Kidney (tissue), 14 donors: Measurements from ENCODE around the gene PIK3R3. TPM values are rescaled to one million over a fixed set of nuclear protein-coding genes. Genes with fewer than 3 reads are reported as not detected.
"Not testable (repeated sequence)": the region's sequence is repeated elsewhere in the genome, so short reads cannot be mapped to it uniquely, and the experiment has no call there.

ENCODE experiments used
- DNase-seq, 5 donors: peaks; one replicate each; pipeline ENCODE4 v3.0.0-alpha.2; 2013 to 2020
- FAIRE-seq: peaks from 2 replicates; lab custom pipeline; 2012; peaks lifted over from hg19 to GRCh38; lab: Jason Lieb, UNC
- H3K27ac ChIP-seq, 2 donors: one replicate each; pipeline ENCODE4 v1.7.0; 2013; ENCODE audit warnings: low read depth in 2 of 2, low read length in 2 of 2, inconsistent platforms in 1 of 2
- H3K27me3 ChIP-seq: one replicate; pipeline ENCODE4 v1.7.1; 2013; ENCODE audit warnings: low read length, inconsistent platforms; ENCODE audit not compliant: control insufficient read depth, insufficient read depth
- H3K36me3 ChIP-seq, 3 donors: one replicate each; pipeline versions ENCODE4 v1.7.0 to v1.7.1; 2013; ENCODE audit warnings: low read length in 3 of 3, control low read depth in 1 of 3, inconsistent platforms in 1 of 3; ENCODE audit not compliant: insufficient read depth in 3 of 3, control insufficient read depth in 2 of 3
- H3K4me1 ChIP-seq, 3 donors: one replicate each; pipeline versions ENCODE4 v1.7.0 to v1.7.1; 2013; ENCODE audit warnings: low read length in 3 of 3, inconsistent platforms in 1 of 3, low read depth in 1 of 3; ENCODE audit not compliant: control insufficient read depth in 2 of 3, insufficient read depth in 2 of 3
- H3K4me3 ChIP-seq, 3 donors: one replicate each; pipeline versions ENCODE4 v1.7.0 to v1.8.1; 2013; ENCODE audit warnings: low read length in 3 of 3, control low read depth in 1 of 3, inconsistent platforms in 1 of 3
- H3K9ac ChIP-seq, 3 donors: one replicate each; pipeline versions ENCODE4 v1.7.0 to v1.7.1; 2013; ENCODE audit warnings: low read length in 3 of 3, control low read depth in 1 of 3, inconsistent platforms in 1 of 3
- H3K9me3 ChIP-seq, 3 donors: one replicate each; pipeline versions ENCODE4 v1.7.0 to v1.7.1; 2013; ENCODE audit warnings: low read length in 3 of 3, control low read depth in 1 of 3, inconsistent platforms in 1 of 3; ENCODE audit not compliant: control insufficient read depth in 2 of 3, insufficient read depth in 1 of 3
- CTCF ChIP-seq: IDR thresholded peaks from 3 replicates; pipeline ENCODE4 v1.5.1; 2012; ENCODE audit warnings: mild to moderate bottlenecking, moderate library complexity, borderline replicate concordance; ENCODE audit not compliant: insufficient read depth; ENCODE audit errors: extremely low read depth
- intact Hi-C: fragments of 100-400 bp; cut with DNase I; formaldehyde crosslinking; loops from one replicate; pipeline ENCODE4 v1.11.1; 2022
- polyA plus RNA-seq: library from polyadenylated mRNA; stranded (reverse); fragments of 350-450 nt; fragmentation: Illumina TruSeq; extraction: RNeasy Lipid Tissue Mini Kit (QIAGEN cat#74804); gene quantifications from one replicate; pipeline ENCODE4 v1.2.3, GENCODE V29; 2014; ENCODE audit warnings: low read depth, low replicate concordance; ENCODE audit not compliant: insufficient read depth
- total RNA-seq: library from RNA; stranded (reverse); fragmentation: NEBNext Ultra II Directional; extraction: Animal tissue kit (Norgen Biotek cat#: 25700); gene quantifications from one replicate; pipeline ENCODE4 v1.2.1, GENCODE V29; 2021
- donor health status: control.
- donor health status: control.
- donor health status: control.
- donor health status: control.
- donor health status: control.
- donor health status: DM: yes; HTN: yes; CAD: no.
- donor health status: Normal renal cell carcinoma (clear cell type).

The PIK3R3 gene
- total and polyA plus RNA-seq, 2 donors from 2014 or later = 9.7 to 44.2 TPM

GRCh38 chr1:46061146-46061545 is 71.3 kb downstream of the PIK3R3 start:
- H3K27ac ChIP-seq = no peak overlapping the region
- H3K4me1 ChIP-seq = peaks cover 0 to 12% (median 3%) of the 10 kb centered on the region in 3 donors
- H3K27me3 ChIP-seq = no peaks in the 10 kb centered on the region
- H3K9ac ChIP-seq = no peak overlapping the region
- H3K4me3 ChIP-seq = no peak overlapping the region
- FAIRE-seq = no peak
- DNase-seq = no peak
- H3K36me3 ChIP-seq = peaks cover 0 to 7% (median 4%) of the 10 kb centered on the region in 3 donors
- intact Hi-C loops = no loop called here
- H3K9me3 ChIP-seq = no peaks in the 10 kb centered on the region
- no peak for TF ChIP-seq CTCF

- no peak overlapping the region for H3K9ac ChIP-seq
- no peak overlapping the region for H3K27ac ChIP-seq
- intact Hi-C loops = no loop called here
- no peaks in the 10 kb centered on the region for H3K9me3 ChIP-seq
- H3K4me1 ChIP-seq = peaks cover 0 to 7% (median 0%) of the 10 kb centered on the region in 3 donors
- H3K36me3 ChIP-seq = peaks cover 0 to 7% (median 4%) of the 10 kb centered on the region in 3 donors
- H3K4me3 ChIP-seq = no peak overlapping the region
- TF ChIP-seq CTCF = no peak
- H3K27me3 ChIP-seq = no peaks in the 10 kb centered on the region
- FAIRE-seq = no peak
- no peak for DNase-seq
Observed at GRCh38 chr1:46058936-46059335, 73.5 kb downstream of the PIK3R3 start.

GRCh38 chr1:46057781-46058180 is 74.6 kb downstream of the PIK3R3 start:
- Histone ChIP-seq H3K4me3 (no peak overlapping the region), H3K4me1 (peaks cover 0 to 7% (median 0%) of the 10 kb centered on the region in 3 donors), H3K9me3 (no peaks in the 10 kb centered on the region), H3K27ac (no peak overlapping the region), H3K9ac (no peak overlapping the region), H3K27me3 (no peaks in the 10 kb centered on the region), H3K36me3 (peaks cover 0 to 8% (median 7%) of the 10 kb centered on the region in 3 donors)
- FAIRE-seq (no peak), DNase-seq (no peak)
- TF ChIP-seq CTCF = no peak
- intact Hi-C loops = no loop called here

- H3K27me3 ChIP-seq, H3K4me3 ChIP-seq, DNase-seq, intact Hi-C loops, H3K27ac ChIP-seq, H3K36me3 ChIP-seq, H3K9ac ChIP-seq, H3K9me3 ChIP-seq, H3K4me1 ChIP-seq, FAIRE-seq: not testable (repeated sequence)
Observed at GRCh38 chr1:46057215-46057614, 75.2 kb downstream of the PIK3R3 start.
